ENCODE results near the gene PPP6R3.
"Not testable (repeated sequence)": the region's sequence is repeated elsewhere in the genome, so short reads cannot be mapped to it uniquely, and the experiment has no call there.

Gene PPP6R3

GRCh38 chr11:68445531-68446035, 15.0 kb upstream of the PPP6R3 start:
- H3K9me3 ChIP-seq (ENCODE audit: insufficient read depth, low read length, severe bottlenecking): no peaks in the 10 kb centered on the region
- no peaks in the 10 kb centered on the region for H3K4me1 ChIP-seq (ENCODE audit: insufficient read depth, low read length)
- no peak overlapping the region for H3K9ac ChIP-seq (ENCODE audit: low read depth, low read length)
- H2AFZ ChIP-seq (ENCODE audit: low read depth, low read length): no peak overlapping the region
- H3K4me3 ChIP-seq (ENCODE audit: low read depth in 1 of 2, low read length in 2 of 2): no peak overlapping the region
- H3K4me2 ChIP-seq (ENCODE audit: insufficient read depth, low read length): no peak overlapping the region
- H3K27me3 ChIP-seq (ENCODE audit: insufficient read depth, low read length, poor library complexity): no peaks in the 10 kb centered on the region
- no peak for ATAC-seq (ENCODE audit: insufficient read depth, low read depth)
- no peak overlapping the region for H3K27ac ChIP-seq (ENCODE audit: low read length)
- no peaks in the 10 kb centered on the region for H3K79me2 ChIP-seq (ENCODE audit: insufficient read depth, low read length)
- H3K36me3 ChIP-seq (ENCODE audit: insufficient read depth, low read length): peaks cover 21% of the 10 kb centered on the region
- DNase-seq: no peak
- H4K20me1 ChIP-seq (ENCODE audit: insufficient read depth, low read length): 0 out of 2 replicates have a peak, but pooled peaks cover 3% of the 10 kb centered on the region
- TF ChIP-seq CTCF (IDR thresholded peaks at IDR 0.05; ENCODE audit: borderline replicate concordance, extremely low read depth, low read length, poor library complexity, severe bottlenecking): no peak
- TF ChIP-seq EZH2 (IDR thresholded peaks at IDR 0.05; ENCODE audit: borderline replicate concordance, low read depth, low read length, severe bottlenecking): no peak

- no peak overlapping the region for H2AFZ ChIP-seq (ENCODE audit: low read depth, low read length)
- H3K9ac ChIP-seq (ENCODE audit: low read depth, low read length): no peak overlapping the region
- no peak overlapping the region for H3K4me2 ChIP-seq (ENCODE audit: insufficient read depth, low read length)
- no peaks in the 10 kb centered on the region for H3K79me2 ChIP-seq (ENCODE audit: insufficient read depth, low read length)
- H3K4me1 ChIP-seq (ENCODE audit: insufficient read depth, low read length): no peaks in the 10 kb centered on the region
- no peak for ATAC-seq (ENCODE audit: insufficient read depth, low read depth)
- 0 out of 2 replicates have a peak, but pooled peaks cover 3% of the 10 kb centered on the region for H4K20me1 ChIP-seq (ENCODE audit: insufficient read depth, low read length)
- no peak for TF ChIP-seq CTCF (IDR thresholded peaks at IDR 0.05; ENCODE audit: borderline replicate concordance, extremely low read depth, low read length, poor library complexity, severe bottlenecking)
- TF ChIP-seq EZH2 (IDR thresholded peaks at IDR 0.05; ENCODE audit: borderline replicate concordance, low read depth, low read length, severe bottlenecking): no peak
- H3K4me3 ChIP-seq (ENCODE audit: low read depth in 1 of 2, low read length in 2 of 2): no peak overlapping the region
- H3K36me3 ChIP-seq (ENCODE audit: insufficient read depth, low read length): peaks cover 20% of the 10 kb centered on the region
- DNase-seq: no peak
- no peaks in the 10 kb centered on the region for H3K27me3 ChIP-seq (ENCODE audit: insufficient read depth, low read length, poor library complexity)
- H3K27ac ChIP-seq (ENCODE audit: low read length): no peak overlapping the region
- H3K9me3 ChIP-seq (ENCODE audit: insufficient read depth, low read length, severe bottlenecking): no peaks in the 10 kb centered on the region
Measured at GRCh38 chr11:68446046-68446725, 14.4 kb upstream of the PPP6R3 start.

GRCh38 chr11:68447015-68447801, 13.3 kb upstream of the PPP6R3 start:
- H3K9ac ChIP-seq (ENCODE audit: low read depth, low read length): no peak overlapping the region
- no peak overlapping the region for H3K27ac ChIP-seq (ENCODE audit: low read length)
- H3K9me3 ChIP-seq (ENCODE audit: insufficient read depth, low read length, severe bottlenecking): no peaks in the 10 kb centered on the region
- H4K20me1 ChIP-seq (ENCODE audit: insufficient read depth, low read length): 0 out of 2 replicates have a peak, but pooled peaks cover 3% of the 10 kb centered on the region
- H3K79me2 ChIP-seq (ENCODE audit: insufficient read depth, low read length): no peaks in the 10 kb centered on the region
- ATAC-seq (ENCODE audit: insufficient read depth, low read depth) (peak; percentile 98), DNase-seq (peak; percentile 72)
- H3K4me2 ChIP-seq (ENCODE audit: insufficient read depth, low read length): no peak overlapping the region
- H3K4me1 ChIP-seq (ENCODE audit: insufficient read depth, low read length): no peaks in the 10 kb centered on the region
- no peak overlapping the region for H3K4me3 ChIP-seq (ENCODE audit: low read depth in 1 of 2, low read length in 2 of 2)
- no peaks in the 10 kb centered on the region for H3K27me3 ChIP-seq (ENCODE audit: insufficient read depth, low read length, poor library complexity)
- TF ChIP-seq EZH2 (IDR thresholded peaks at IDR 0.05; ENCODE audit: borderline replicate concordance, low read depth, low read length, severe bottlenecking) (no peak), CTCF (IDR thresholded peaks at IDR 0.05; ENCODE audit: borderline replicate concordance, extremely low read depth, low read length, poor library complexity, severe bottlenecking) (peak; percentile 88)
- no peak overlapping the region for H2AFZ ChIP-seq (ENCODE audit: low read depth, low read length)
- peaks cover 16% of the 10 kb centered on the region for H3K36me3 ChIP-seq (ENCODE audit: insufficient read depth, low read length)

GRCh38 chr11:68447914-68448313, 12.6 kb upstream of the PPP6R3 start:
- H3K27ac ChIP-seq (ENCODE audit: low read length); H3K9ac ChIP-seq (ENCODE audit: low read depth, low read length); H3K4me2 ChIP-seq (ENCODE audit: insufficient read depth, low read length); ATAC-seq (ENCODE audit: insufficient read depth, low read depth); H3K79me2 ChIP-seq (ENCODE audit: insufficient read depth, low read length); DNase-seq; H4K20me1 ChIP-seq (ENCODE audit: insufficient read depth, low read length); H2AFZ ChIP-seq (ENCODE audit: low read depth, low read length); H3K27me3 ChIP-seq (ENCODE audit: insufficient read depth, low read length, poor library complexity); H3K4me3 ChIP-seq (ENCODE audit: low read depth in 1 of 2, low read length in 2 of 2); H3K4me1 ChIP-seq (ENCODE audit: insufficient read depth, low read length); H3K9me3 ChIP-seq (ENCODE audit: insufficient read depth, low read length, severe bottlenecking): not testable (repeated sequence)
- peaks cover 12% of the 10 kb centered on the region for H3K36me3 ChIP-seq (ENCODE audit: insufficient read depth, low read length)
